Natural killer cell (primary cell): ENCODE results near the gene GPRIN3. TPM values are rescaled to one million over a fixed set of nuclear protein-coding genes. Genes with fewer than 3 reads are reported as not detected.

Source experiments
- ATAC-seq, 3 donors: fragments of 150-1000 bp in 2 of 3; fragments of 200-7000 bp in 1 of 3; cut with Tn5 transposase; 1 replicate in 1 of 3; 2 replicates in 2 of 3; pipeline ENCODE4 v1.10.0; 2021; ENCODE audit warnings: mild to moderate bottlenecking in 2 of 3, moderate library complexity in 2 of 3
- DNase-seq, 2 donors: peaks; one replicate each; pipeline versions ENCODE4 v3.0.0 to v3.0.0-alpha.2; 2013 to 2021; ENCODE audit warnings: mixed read lengths in 1 of 2
- H3K27ac ChIP-seq: one replicate; pipeline ENCODE4 v1.5.1; 2013; ENCODE audit warnings: mild to moderate bottlenecking, low read length
- H3K27me3 ChIP-seq: one replicate; pipeline ENCODE4 v1.6.1; 2013; ENCODE audit warnings: low read length; ENCODE audit not compliant: control insufficient read depth, insufficient read depth
- H3K36me3 ChIP-seq: one replicate; pipeline ENCODE4 v1.6.1; 2013; ENCODE audit warnings: low read length; ENCODE audit not compliant: control insufficient read depth, insufficient read depth
- H3K4me1 ChIP-seq: one replicate; pipeline ENCODE4 v1.6.1; 2013; ENCODE audit warnings: low read length; ENCODE audit not compliant: control insufficient read depth, insufficient read depth
- H3K4me3 ChIP-seq: one replicate; pipeline ENCODE4 v1.5.1; 2013; ENCODE audit warnings: low read length
- H3K9me3 ChIP-seq: one replicate; pipeline ENCODE4 v1.6.1; 2013; ENCODE audit warnings: low read length; ENCODE audit not compliant: control insufficient read depth, insufficient read depth
- H3K27ac Mint-ChIP-seq, 2 donors: one replicate each; pipeline ENCODE4 v1.8.0; 2022; ENCODE audit warnings: mild to moderate bottlenecking in 2 of 2, mixed read lengths in 2 of 2, moderate library complexity in 1 of 2
- H3K27me3 Mint-ChIP-seq, 2 donors: one replicate each; pipeline ENCODE4 v1.8.0; 2022; ENCODE audit warnings: low read depth in 2 of 2, mixed read lengths in 2 of 2
- H3K36me3 Mint-ChIP-seq: one replicate; pipeline ENCODE4 v1.8.0; 2022; ENCODE audit warnings: mixed read lengths
- H3K4me1 Mint-ChIP-seq, 2 donors: one replicate each; pipeline ENCODE4 v1.8.0; 2022; ENCODE audit warnings: mixed read lengths in 2 of 2
- H3K4me3 Mint-ChIP-seq: one replicate; pipeline ENCODE4 v1.8.0; 2022; ENCODE audit warnings: mild to moderate bottlenecking, moderate library complexity, mixed read lengths
- H3K9me3 Mint-ChIP-seq, 2 donors: one replicate each; pipeline ENCODE4 v1.8.0; 2022; ENCODE audit warnings: mixed read lengths in 2 of 2
- CTCF ChIP-seq: fragments of 200-600 bp; IDR thresholded peaks from one replicate; pipeline ENCODE4 v1.8.0; 2022; ENCODE audit warnings: antibody characterized with exemption
- WGBS: methylation state at CpG from one replicate; pipeline ENCODE4 v1.1.7; 2013; ENCODE audit warnings: missing lambda C conversion rate; ENCODE audit not compliant: insufficient coverage; 5-methylcytosine and 5-hydroxymethylcytosine counted together
- intact Hi-C: fragments of 100-400 bp; cut with micrococcal nuclease; formaldehyde crosslinking; loops from one replicate; pipeline ENCODE4 v1.14.2; 2022
- total RNA-seq, 4 donors: library from RNA; stranded (reverse); fragments of 120-200 nt in 1 of 4; gene quantifications; one replicate each; pipeline versions ENCODE4 v1.2.3 to v1.2.4, GENCODE V29; 2013 to 2022

The GPRIN3 gene
- total RNA-seq, 3 donors from 2014 or later (not counting 1 experiment from before 2014, with no cell fraction given): 48.3 to 50.7 (median 48.5) TPM

GRCh38 chr4:89296896-89297295 is 10.7 kb downstream of the GPRIN3 start:
- H3K9me3 Mint-ChIP-seq: peaks cover 0 to under 1% of the 10 kb centered on the region in 2 donors
- WGBS: 67% methylated on average over 1 of the region's 2 CpGs
- H3K27ac Mint-ChIP-seq: peak overlapping the region in 1 of 2 donors; percentile 96
- TF ChIP-seq CTCF: no peak
- Histone ChIP-seq H3K36me3 (peaks cover 3% of the 10 kb centered on the region), H3K27ac (peak overlapping the region; percentile 87), H3K9me3 (no peaks in the 10 kb centered on the region), H3K27me3 (no peaks in the 10 kb centered on the region), H3K4me1 (peaks cover 44% of the 10 kb centered on the region), H3K4me3 (no peak overlapping the region)
- ATAC-seq (no peak), DNase-seq (no peak)
- H3K4me3 Mint-ChIP-seq: peak overlapping the region; percentile 74
- intact Hi-C loops: loop anchor here (10.0 kb wide), 3 partner anchors 182 to 1012 kb away; partner anchors contain the start of genes HERC3, PPM1K and TIGD2
- H3K36me3 Mint-ChIP-seq: no peaks in the 10 kb centered on the region
- no peaks in the 10 kb centered on the region for H3K27me3 Mint-ChIP-seq
- peaks cover 86 to 87% of the 10 kb centered on the region in 2 donors for H3K4me1 Mint-ChIP-seq

- Histone ChIP-seq H3K36me3 (peaks cover 3% of the 10 kb centered on the region), H3K4me3 (no peak overlapping the region), H3K9me3 (no peaks in the 10 kb centered on the region), H3K27ac (peak overlapping the region; percentile 88), H3K4me1 (peaks cover 41% of the 10 kb centered on the region), H3K27me3 (no peaks in the 10 kb centered on the region)
- WGBS: no CpG with 5 or more reads among the region's 1 CpG
- peak overlapping the region; percentile 74 for H3K4me3 Mint-ChIP-seq
- no peak for ATAC-seq
- no peaks in the 10 kb centered on the region for H3K27me3 Mint-ChIP-seq
- no peak for DNase-seq
- TF ChIP-seq CTCF: no peak
- intact Hi-C loops: loop anchor here (10.0 kb wide), 3 partner anchors 182 to 1012 kb away; partner anchors contain the start of genes HERC3, PPM1K and TIGD2
- H3K27ac Mint-ChIP-seq: peak overlapping the region in 1 of 2 donors; percentile 96
- H3K36me3 Mint-ChIP-seq: no peaks in the 10 kb centered on the region
- peaks cover 0 to 2% of the 10 kb centered on the region in 2 donors for H3K9me3 Mint-ChIP-seq
- peaks cover 86 to 87% of the 10 kb centered on the region in 2 donors for H3K4me1 Mint-ChIP-seq
Observed at GRCh38 chr4:89296399-89296798, 11.2 kb downstream of the GPRIN3 start.

- no peak overlapping the region for H3K4me3 ChIP-seq
- peak overlapping the region; percentile 87 for H3K4me3 Mint-ChIP-seq
- H3K36me3 ChIP-seq: peaks cover 3% of the 10 kb centered on the region
- no peak for DNase-seq
- H3K9me3 ChIP-seq: no peaks in the 10 kb centered on the region
- H3K4me1 Mint-ChIP-seq: peaks cover 86 to 87% of the 10 kb centered on the region in 2 donors
- peaks cover 0 to 2% of the 10 kb centered on the region in 2 donors for H3K9me3 Mint-ChIP-seq
- no peaks in the 10 kb centered on the region for H3K36me3 Mint-ChIP-seq
- H3K27me3 Mint-ChIP-seq: no peaks in the 10 kb centered on the region
- H3K27me3 ChIP-seq: no peaks in the 10 kb centered on the region
- ATAC-seq: no peak
- peak overlapping the region in 1 of 2 donors; percentile 96 for H3K27ac Mint-ChIP-seq
- intact Hi-C loops: loop anchor here (10.0 kb wide), 3 partner anchors 181 to 1011 kb away; partner anchors contain the start of genes HERC3, PPM1K and TIGD2
- H3K4me1 ChIP-seq: peaks cover 44% of the 10 kb centered on the region
- peak overlapping the region; percentile 88 for H3K27ac ChIP-seq
- no peak for TF ChIP-seq CTCF
- WGBS: 85% methylated on average over 3 of the region's 3 CpGs
Observed at GRCh38 chr4:89295415-89295927, 12.1 kb downstream of the GPRIN3 start.
